HEK293 (cell line): Measurements from ENCODE around the gene ACTN4.

Experiments used
- WT1 ChIP-seq: fragments of 450-650 bp; formaldehyde crosslinking; IDR thresholded peaks from 2 replicates; pipeline ENCODE4 v1.5.1; 2016; ENCODE audit warnings: missing biosample characterization, missing genetic modification characterization
- ZNF660 ChIP-seq: fragments of 450-650 bp; IDR thresholded peaks from 2 replicates; pipeline ENCODE4 v1.5.1; 2018; ENCODE audit warnings: missing biosample characterization, mild to moderate bottlenecking, missing genetic modification characterization

GRCh38 chr19:38656171-38656981 is 8.9 kb downstream of the ACTN4 start:
- TF ChIP-seq ZNF660 (tag by site-specific recombination) (0 out of 2 replicates have a peak, but pooled peaks have one; percentile 41), WT1 (tag by site-specific recombination) (no peak)
